SU-DHL-6 (cell line): ENCODE measurements around the gene PIGX.

Experiments
- H2AFZ ChIP-seq: fragments of 200-600 bp; sonication (generic); 2 replicates; pipeline ENCODE4 v1.6.1; 2014; ENCODE audit warnings: low read depth, mild to moderate bottlenecking, moderate library complexity, mixed read lengths, antibody characterized with exemption, low read length; ENCODE audit not compliant: severe bottlenecking
- H3F3A ChIP-seq: fragments of 200-600 bp; shearing (Covaris generic); 2 replicates; pipeline ENCODE4 v1.6.0; 2016; ENCODE audit warnings: antibody characterized with exemption, mild to moderate bottlenecking; ENCODE audit not compliant: insufficient read depth
- H3K27ac ChIP-seq: fragments of 200-600 bp; sonication (generic); 2 replicates; pipeline ENCODE4 v1.5.1; 2016; ENCODE audit warnings: low read depth, mild to moderate bottlenecking, low read length, moderate library complexity, mixed read lengths
- H3K27me3 ChIP-seq: fragments of 200-600 bp; sonication (generic), shearing (Covaris generic); 2 replicates; pipeline ENCODE4 v1.6.0; 2014; ENCODE audit warnings: mild to moderate bottlenecking, low read length
- H3K36me3 ChIP-seq: fragments of 200-600 bp; sonication (generic); 2 replicates; pipeline ENCODE4 v1.6.1; 2014; ENCODE audit warnings: mild to moderate bottlenecking, low read length, mixed read lengths
- H3K4me2 ChIP-seq: fragments of 300-600, 200-600 bp; shearing (Covaris generic), sonication (generic); 2 replicates; pipeline ENCODE4 v1.6.0; 2014; ENCODE audit warnings: low read length, low read depth, mild to moderate bottlenecking; ENCODE audit not compliant: poor library complexity, severe bottlenecking
- H3K4me3 ChIP-seq: fragments of 200-600 bp; sonication (generic); 2 replicates; pipeline ENCODE4 v1.5.1; 2014; ENCODE audit warnings: antibody characterized with exemption, low read length, mild to moderate bottlenecking, mixed read lengths; ENCODE audit not compliant: insufficient read depth, poor library complexity, severe bottlenecking
- H3K79me2 ChIP-seq: fragments of 200-600 bp; sonication (generic); 2 replicates; pipeline ENCODE4 v1.6.1; 2014; ENCODE audit warnings: mild to moderate bottlenecking, low read length, moderate library complexity; ENCODE audit not compliant: insufficient read depth
- H3K9ac ChIP-seq: fragments of 200-600 bp; sonication (generic); 2 replicates; pipeline ENCODE4 v1.7.0; 2014; ENCODE audit warnings: mild to moderate bottlenecking, low read length
- H3K9me2 ChIP-seq: fragments of 200-600 bp; sonication (generic); replicated peaks from 2 replicates; pipeline ENCODE4 v1.6.1; 2014; ENCODE audit warnings: low read length; ENCODE audit not compliant: insufficient read depth
- H3K9me3 ChIP-seq: fragments of 200-600 bp; sonication (generic); 2 replicates; pipeline ENCODE4 v1.6.1; 2014; ENCODE audit warnings: low read length, mixed read lengths; ENCODE audit not compliant: insufficient read depth
- H4K20me1 ChIP-seq: fragments of 200-600 bp; sonication (generic); 2 replicates; pipeline ENCODE4 v1.6.1; 2014; ENCODE audit warnings: low read depth, mild to moderate bottlenecking, antibody characterized with exemption, low read length, moderate library complexity, mixed read lengths
- CTCF ChIP-seq: fragments of 200-600 bp; sonication (generic); IDR thresholded peaks from one replicate; pipeline ENCODE4 v1.5.1; 2017; ENCODE audit warnings: antibody characterized with exemption, mild to moderate bottlenecking, low read length, moderate library complexity; ENCODE audit not compliant: insufficient read depth, poor library complexity, severe bottlenecking
- EZH2phosphoT487 ChIP-seq: fragments of 200-600 bp; sonication (generic), shearing (Covaris generic); conservative IDR thresholded peaks from 2 replicates; pipeline ENCODE4 v1.6.1; 2018; ENCODE audit warnings: mild to moderate bottlenecking, antibody characterized with exemption, low read length, moderate library complexity, mixed read lengths

Gene PIGX

GRCh38 chr3:196754091-196754981 lies 42.2 kb downstream of the PIGX start:
- Histone ChIP-seq H4K20me1 (no peaks in the 10 kb centered on the region; the same call in 1 of the 2 replicates), H3K9me3 (peaks cover 13% of the 10 kb centered on the region; the same call in 1 of the 2 replicates), H3K36me3 (peaks cover 28% of the 10 kb centered on the region), H3K27ac (no peak overlapping the region), H3K27me3 (no peaks in the 10 kb centered on the region), H3K9me2 (no peaks in the 10 kb centered on the region), H3K79me2 (peaks cover 97% of the 10 kb centered on the region), H3F3A (0 out of 2 replicates have a peak, but pooled peaks cover 3% of the 10 kb centered on the region), H3K9ac (no peak overlapping the region), H2AFZ (no peak overlapping the region), H3K4me3 (no peak overlapping the region), H3K4me2 (no peak overlapping the region)
- TF ChIP-seq EZH2phosphoT487 (no peak), CTCF (no peak)

- H3K79me2 ChIP-seq: peaks cover 90% of the 10 kb centered on the region
- no peaks in the 10 kb centered on the region for H3K9me2 ChIP-seq
- peaks cover 28% of the 10 kb centered on the region for H3K36me3 ChIP-seq
- no peaks in the 10 kb centered on the region for H3K27me3 ChIP-seq
- H2AFZ ChIP-seq: no peak overlapping the region
- no peak overlapping the region for H3K4me2 ChIP-seq
- peaks cover 13% of the 10 kb centered on the region; the same call in 1 of the 2 replicates for H3K9me3 ChIP-seq
- H4K20me1 ChIP-seq: no peaks in the 10 kb centered on the region
- no peak overlapping the region for H3K9ac ChIP-seq
- no peak for TF ChIP-seq EZH2phosphoT487
- no peak for TF ChIP-seq CTCF
- no peak overlapping the region for H3K4me3 ChIP-seq
- H3K27ac ChIP-seq: no peak overlapping the region
- H3F3A ChIP-seq: no peaks in the 10 kb centered on the region
Observed at GRCh38 chr3:196756732-196757131, 44.6 kb downstream of the PIGX start.

GRCh38 chr3:196757876-196758739 lies 45.9 kb downstream of the PIGX start:
- no peaks in the 10 kb centered on the region for H3K27me3 ChIP-seq
- H3K36me3 ChIP-seq: peaks cover 28% of the 10 kb centered on the region
- no peaks in the 10 kb centered on the region for H3K9me2 ChIP-seq
- no peaks in the 10 kb centered on the region for H3F3A ChIP-seq
- no peaks in the 10 kb centered on the region for H4K20me1 ChIP-seq
- no peak overlapping the region for H2AFZ ChIP-seq
- peaks cover 13% of the 10 kb centered on the region; the same call in 1 of the 2 replicates for H3K9me3 ChIP-seq
- peaks cover 81% of the 10 kb centered on the region for H3K79me2 ChIP-seq
- H3K4me3 ChIP-seq: no peak overlapping the region
- H3K9ac ChIP-seq: no peak overlapping the region
- no peak overlapping the region for H3K27ac ChIP-seq
- no peak overlapping the region for H3K4me2 ChIP-seq
- no peak for TF ChIP-seq CTCF
- TF ChIP-seq EZH2phosphoT487: no peak
